B cell (primary cell): ENCODE data around the gene DOCK8. TPM values are rescaled to one million over a fixed set of nuclear protein-coding genes. Genes with fewer than 3 reads are reported as not detected.

Experiments used
- ATAC-seq: fragments of 200-7000 bp; cut with Tn5 transposase; one replicate; pipeline ENCODE4 v1.10.0; 2021; ENCODE audit warnings: low read depth, mild to moderate bottlenecking, moderate number of reproducible peaks, moderate library complexity
- CTCF ChIA-PET: fragments of 350-600 bp; sonication (Branson Sonifier 250); formaldehyde crosslinking; loops from one replicate; lab custom pipeline; 2021; ENCODE audit warnings: antibody characterized with exemption, inconsistent platforms; lab: Charles Lee
- POLR2A ChIA-PET: fragments of 350-600 bp; sonication (Branson Sonifier 250); formaldehyde crosslinking; loops from one replicate; lab custom pipeline; 2021; ENCODE audit warnings: antibody characterized with exemption; lab: Charles Lee
- DNase-seq: peaks from one replicate; pipeline ENCODE4 v3.0.0; 2013
- H2AFZ ChIP-seq: 2 replicates; pipeline ENCODE4 v1.6.1; 2012; ENCODE audit warnings: mild to moderate bottlenecking, low read depth, low read length; ENCODE audit not compliant: insufficient read depth, poor library complexity, severe bottlenecking
- H3K27ac ChIP-seq, 2 donors: 1 replicate in 1 of 2; 2 replicates in 1 of 2; pipeline ENCODE4 v1.5.1; 2012 to 2013; ENCODE audit warnings: low read length in 2 of 2, mild to moderate bottlenecking in 2 of 2, moderate library complexity in 1 of 2
- H3K27me3 ChIP-seq, 4 experiments: fragments of 200-600 bp in 1 of 4; sonication (generic) in 1 of 4; replicated peaks in 1 of 4; 1 replicate in 2 of 4; 2 replicates in 2 of 4; pipeline versions ENCODE4 v1.6.1 to v1.7.0; 2013 to 2016; ENCODE audit warnings: low read length in 3 of 4, mild to moderate bottlenecking in 2 of 4, mixed read lengths in 1 of 4, moderate library complexity in 1 of 4; ENCODE audit not compliant: insufficient read depth in 4 of 4, control insufficient read depth in 3 of 4; ENCODE audit errors: control extremely low read depth in 1 of 4
- H3K36me3 ChIP-seq, 2 experiments: replicated peaks in 1 of 2; 1 replicate in 1 of 2; 2 replicates in 1 of 2; pipeline versions ENCODE4 v1.6.1 to v1.7.1; 2013; ENCODE audit warnings: low read length in 1 of 2; ENCODE audit not compliant: insufficient read depth in 2 of 2, control insufficient read depth in 1 of 2; ENCODE audit errors: control extremely low read depth in 1 of 2, extremely low read depth in 1 of 2
- H3K4me1 ChIP-seq, 2 donors: fragments of 200-600 bp in 1 of 2; sonication (generic) in 1 of 2; 1 replicate in 1 of 2; 2 replicates in 1 of 2; pipeline versions ENCODE4 v1.5.1 to v1.6.1; 2013 to 2017; ENCODE audit warnings: low read length in 2 of 2; ENCODE audit not compliant: control insufficient read depth in 2 of 2, insufficient read depth in 2 of 2
- H3K4me2 ChIP-seq: replicated peaks from 2 replicates; pipeline ENCODE3; 2012; ENCODE audit warnings: mild to moderate bottlenecking, low read depth, low read length; ENCODE audit not compliant: poor library complexity, severe bottlenecking
- H3K4me3 ChIP-seq, 5 experiments: fragments of 200-600 bp in 1 of 5; sonication (generic) in 1 of 5; 1 replicate in 3 of 5; 2 replicates in 2 of 5; pipeline versions ENCODE4 v1.5.1 to v1.7.0; 2011 to 2016; ENCODE audit warnings: low read length in 4 of 5, mild to moderate bottlenecking in 4 of 5, low read depth in 2 of 5, control low read depth in 1 of 5, moderate library complexity in 1 of 5; ENCODE audit not compliant: insufficient read depth in 1 of 5; ENCODE audit errors: control extremely low read depth in 1 of 5, extremely low read depth in 1 of 5
- H3K79me2 ChIP-seq: fragments of 200-600 bp; sonication (generic); one replicate; pipeline ENCODE4 v1.6.0; 2016; ENCODE audit warnings: low read length; ENCODE audit not compliant: control insufficient read depth, insufficient read depth
- H3K9ac ChIP-seq: fragments of 200-600 bp; sonication (generic); 2 replicates; pipeline ENCODE4 v1.6.1; 2017; ENCODE audit warnings: mild to moderate bottlenecking, low read length, moderate library complexity
- H3K9me3 ChIP-seq, 3 donors: one replicate each; pipeline versions ENCODE4 v1.6.1 to v1.7.1; 2013; ENCODE audit warnings: low read length in 2 of 3; ENCODE audit not compliant: control insufficient read depth in 2 of 3, insufficient read depth in 1 of 3; ENCODE audit errors: control extremely low read depth in 1 of 3
- H4K20me1 ChIP-seq: 2 replicates; pipeline ENCODE4 v1.6.0; 2012; ENCODE audit warnings: mild to moderate bottlenecking, low read length; ENCODE audit not compliant: insufficient read depth, control insufficient read depth, poor library complexity, severe bottlenecking
- H3K27ac Mint-ChIP-seq: one replicate; pipeline ENCODE4 v1.8.0; 2021; ENCODE audit warnings: mixed read lengths
- H3K27me3 Mint-ChIP-seq: one replicate; pipeline ENCODE4 v1.8.0; 2021; ENCODE audit warnings: mixed read lengths
- H3K4me1 Mint-ChIP-seq: one replicate; pipeline ENCODE4 v1.8.0; 2021; ENCODE audit warnings: mixed read lengths
- H3K4me3 Mint-ChIP-seq: one replicate; pipeline ENCODE4 v1.8.0; 2021; ENCODE audit warnings: mixed read lengths
- H3K9me3 Mint-ChIP-seq: one replicate; pipeline ENCODE4 v1.8.0; 2022; ENCODE audit warnings: mixed read lengths; ENCODE audit not compliant: insufficient read depth
- EZH2 ChIP-seq: IDR thresholded peaks from 2 replicates; pipeline ENCODE4 v1.6.1; 2012; ENCODE audit warnings: borderline replicate concordance, low read depth, mild to moderate bottlenecking, moderate library complexity, low read length; ENCODE audit not compliant: insufficient read depth, poor library complexity, severe bottlenecking
- WGBS: methylation state at CpG from one replicate; pipeline ENCODE4 v1.1.5; 2013; ENCODE audit warnings: missing lambda C conversion rate; ENCODE audit not compliant: insufficient coverage; 5-methylcytosine and 5-hydroxymethylcytosine counted together
- intact Hi-C: fragments of 100-400 bp; cut with micrococcal nuclease; formaldehyde crosslinking; loops from one replicate; pipeline ENCODE4 v1.10.0; 2022
- polyA plus RNA-seq: library from polyadenylated mRNA; depleted of rRNA; stranded (reverse); fragments of >200 nt; gene quantifications from 2 replicates; pipeline ENCODE4 v1.2.3, GENCODE V29; 2012
- total RNA-seq, 2 donors: library from RNA; stranded (reverse); fragments of 120-200 nt in 1 of 2; gene quantifications; 1 replicate in 1 of 2; 2 replicates in 1 of 2; pipeline versions ENCODE4 v1.2.3 to v1.2.4, GENCODE V29; 2013 to 2022
- TF ChIP-seq, protein P1 (sequence below): fragments of 200-600 bp; IDR thresholded peaks from one replicate; pipeline ENCODE4 v1.8.0; 2022; ENCODE audit warnings: antibody characterized with exemption, mild to moderate bottlenecking

Gene DOCK8
- total and polyA plus RNA-seq, 2 donors (not counting 1 experiment from before 2014, with no cell fraction given), result 47.6 to 288 TPM

DNA sequence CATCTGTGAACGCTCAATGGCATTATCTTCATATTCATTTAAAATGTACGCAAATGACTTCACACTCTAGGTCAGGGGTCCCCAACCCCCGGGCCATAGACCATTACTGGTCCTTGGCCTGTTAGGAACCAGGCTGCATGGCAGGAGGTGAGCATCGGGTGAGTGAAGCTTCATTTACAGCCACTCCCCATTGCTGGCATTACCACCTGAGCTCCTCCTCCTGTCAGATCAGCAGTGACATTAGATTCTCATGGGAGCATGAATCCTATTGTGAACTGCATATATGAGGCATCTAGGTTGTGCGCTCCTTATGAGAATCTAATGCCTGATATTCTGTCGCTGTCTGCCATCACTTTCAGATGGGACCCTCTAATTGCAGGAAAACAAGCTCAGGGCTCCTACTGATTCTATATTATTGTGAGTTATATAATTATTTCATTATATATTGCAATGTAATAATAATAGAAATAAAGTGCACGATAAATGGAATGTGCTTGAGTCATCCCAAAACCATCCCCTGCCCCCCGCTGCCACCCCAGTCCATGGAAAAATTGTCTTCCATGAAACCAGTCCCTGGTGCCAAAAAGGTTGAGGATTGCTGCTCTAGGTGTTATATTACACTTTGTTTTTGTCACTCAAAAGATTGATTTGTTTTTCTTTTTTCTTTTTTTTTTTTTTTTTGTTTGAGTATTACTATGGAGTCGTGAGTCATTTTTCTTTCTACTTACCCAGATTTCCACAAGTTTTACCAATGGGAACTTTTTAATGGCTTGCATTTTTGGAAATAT is 127.2 kb downstream of the DOCK8 start:
- Histone ChIP-seq H3K79me2 (peaks cover 30% of the 10 kb centered on the region), H3K4me3 (no peak overlapping the region), H4K20me1 (peaks cover 34% of the 10 kb centered on the region), H3K9ac (no peak overlapping the region), H3K4me1 (no peaks in the 10 kb centered on the region), H3K4me2 (no peak overlapping the region), H3K9me3 (no peaks in the 10 kb centered on the region), H3K36me3 (peaks cover 10 to 96% of the 10 kb centered on the region in 2 experiments), H3K27ac (no peak overlapping the region), H3K27me3 (no peaks in the 10 kb centered on the region), H2AFZ (no peak overlapping the region)
- ATAC-seq (no peak), DNase-seq (no peak)
- no peaks in the 10 kb centered on the region for H3K4me1 Mint-ChIP-seq
- H3K9me3 Mint-ChIP-seq, result no peaks in the 10 kb centered on the region
- H3K27me3 Mint-ChIP-seq, result no peaks in the 10 kb centered on the region
- no peak overlapping the region for H3K4me3 Mint-ChIP-seq
- 95% methylated on average over 2 of the region's 9 CpGs for WGBS
- ChIA-PET POLR2A (no interaction called here), CTCF (no interaction called here)
- intact Hi-C loops, result loop anchor here (5.0 kb wide), 1 partner anchor 85 kb away; no protein-coding TSS in a partner anchor
- H3K27ac Mint-ChIP-seq, result no peak overlapping the region
- no peak for TF ChIP-seq EZH2
- TF ChIP-seq, protein P1, sequence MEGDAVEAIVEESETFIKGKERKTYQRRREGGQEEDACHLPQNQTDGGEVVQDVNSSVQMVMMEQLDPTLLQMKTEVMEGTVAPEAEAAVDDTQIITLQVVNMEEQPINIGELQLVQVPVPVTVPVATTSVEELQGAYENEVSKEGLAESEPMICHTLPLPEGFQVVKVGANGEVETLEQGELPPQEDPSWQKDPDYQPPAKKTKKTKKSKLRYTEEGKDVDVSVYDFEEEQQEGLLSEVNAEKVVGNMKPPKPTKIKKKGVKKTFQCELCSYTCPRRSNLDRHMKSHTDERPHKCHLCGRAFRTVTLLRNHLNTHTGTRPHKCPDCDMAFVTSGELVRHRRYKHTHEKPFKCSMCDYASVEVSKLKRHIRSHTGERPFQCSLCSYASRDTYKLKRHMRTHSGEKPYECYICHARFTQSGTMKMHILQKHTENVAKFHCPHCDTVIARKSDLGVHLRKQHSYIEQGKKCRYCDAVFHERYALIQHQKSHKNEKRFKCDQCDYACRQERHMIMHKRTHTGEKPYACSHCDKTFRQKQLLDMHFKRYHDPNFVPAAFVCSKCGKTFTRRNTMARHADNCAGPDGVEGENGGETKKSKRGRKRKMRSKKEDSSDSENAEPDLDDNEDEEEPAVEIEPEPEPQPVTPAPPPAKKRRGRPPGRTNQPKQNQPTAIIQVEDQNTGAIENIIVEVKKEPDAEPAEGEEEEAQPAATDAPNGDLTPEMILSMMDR, result no peak

DNA sequence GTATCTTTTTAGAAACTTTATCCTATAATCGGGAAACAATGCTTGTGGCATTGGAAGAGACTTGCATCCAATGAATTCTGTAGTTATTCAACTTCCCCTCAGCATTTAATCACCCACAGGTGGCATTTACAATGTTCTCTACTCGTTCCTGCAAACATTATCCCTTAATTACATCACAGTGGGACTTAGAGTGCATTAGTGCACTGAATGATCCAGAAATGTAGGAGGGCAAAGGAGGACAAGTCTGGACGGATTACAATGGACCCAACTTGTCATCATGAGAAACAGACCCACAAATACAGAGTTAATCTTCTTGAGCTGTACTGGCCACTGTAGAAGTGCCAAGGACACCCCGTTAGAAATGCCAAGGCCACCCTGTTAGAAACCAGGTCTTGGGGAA is 129.1 kb downstream of the DOCK8 start:
- Histone ChIP-seq H3K9me3 (no peaks in the 10 kb centered on the region), H3K36me3 (peaks cover 9 to 96% of the 10 kb centered on the region in 2 experiments), H3K79me2 (peaks cover 35% of the 10 kb centered on the region), H3K4me1 (no peaks in the 10 kb centered on the region), H3K27me3 (no peaks in the 10 kb centered on the region), H3K4me2 (no peak overlapping the region), H4K20me1 (peaks cover 36% of the 10 kb centered on the region), H3K9ac (no peak overlapping the region), H3K4me3 (no peak overlapping the region), H2AFZ (no peak overlapping the region), H3K27ac (no peak overlapping the region)
- H3K4me3 Mint-ChIP-seq, result no peak overlapping the region
- no peak for ATAC-seq
- TF ChIP-seq EZH2, result no peak
- TF ChIP-seq, protein P1, result no peak
- WGBS, result 93% methylated on average over 3 of the region's 4 CpGs
- no peak for DNase-seq
- ChIA-PET POLR2A (no interaction called here), CTCF (no interaction called here)
- intact Hi-C loops, result loop anchor here (5.0 kb wide), 1 partner anchor 84 kb away; no protein-coding TSS in a partner anchor
- H3K27ac Mint-ChIP-seq, result no peak overlapping the region
- H3K9me3 Mint-ChIP-seq, result no peaks in the 10 kb centered on the region
- no peaks in the 10 kb centered on the region for H3K27me3 Mint-ChIP-seq
- no peaks in the 10 kb centered on the region for H3K4me1 Mint-ChIP-seq
